ENCODE results near the gene COL6A5.
"Not testable (repeated sequence)": the region's sequence is repeated elsewhere in the genome, so short reads cannot be mapped to it uniquely, and the experiment has no call there.

The COL6A5 gene

GRCh38 chr3:130340766-130341165 lies 4.7 kb upstream of the COL6A5 start:
- no peak overlapping the region for H3K27ac ChIP-seq
- TF ChIP-seq CTCF (conservative IDR thresholded peaks at IDR 0.05), result no peak

GRCh38 chr3:130341388-130341787 lies 4.1 kb upstream of the COL6A5 start:
- no peak for TF ChIP-seq CTCF (conservative IDR thresholded peaks at IDR 0.05)
- H3K27ac ChIP-seq, result no peak overlapping the region

GRCh38 chr3:130341882-130342281 lies 3.6 kb upstream of the COL6A5 start:
- H3K27ac ChIP-seq, result no peak overlapping the region
- no peak for TF ChIP-seq CTCF (conservative IDR thresholded peaks at IDR 0.05)

GRCh38 chr3:130342821-130343661 lies 2.4 kb upstream of the COL6A5 start:
- no peak overlapping the region for H3K27ac ChIP-seq

GRCh38 chr3:130348258-130348657 lies 2.8 kb downstream of the COL6A5 start:
- H3K27ac ChIP-seq, result not testable (repeated sequence)

More at GRCh38 chr3:130342821-130343661, 2.4 kb upstream of the COL6A5 start:
- no peak for TF ChIP-seq CTCF (conservative IDR thresholded peaks at IDR 0.05)

GRCh38 chr3:130354430-130354829 lies 9.0 kb downstream of the COL6A5 start:
- H3K27ac ChIP-seq, result no peak overlapping the region
- no peak for TF ChIP-seq CTCF (conservative IDR thresholded peaks at IDR 0.05)

- no peak overlapping the region for H3K27ac ChIP-seq
- no peak for TF ChIP-seq CTCF (conservative IDR thresholded peaks at IDR 0.05)
These were observed 28.6 kb downstream of the COL6A5 start for GRCh38 chr3:130374033-130374432.

GRCh38 chr3:130374908-130375307 lies 29.4 kb downstream of the COL6A5 start:
- TF ChIP-seq CTCF (conservative IDR thresholded peaks at IDR 0.05), result no peak
- H3K27ac ChIP-seq, result no peak overlapping the region

Data from VCaP (cell line).